HG02938 (cell line): ENCODE results near the gene RTP3.
"Not testable (repeated sequence)": the region's sequence is repeated elsewhere in the genome, so short reads cannot be mapped to it uniquely, and the experiment has no call there.

Experiments
- ATAC-seq: cut with Tn5 transposase; IDR thresholded peaks from one replicate; pipeline ENCODE4 v1.9.1; 2021; ENCODE audit warnings: mild to moderate bottlenecking, moderate library complexity; ENCODE audit not compliant: unreplicated experiment

RTP3 gene

GRCh38 chr3:46490338-46491084, 7.3 kb upstream of the RTP3 start:
- ATAC-seq = no peak

GRCh38 chr3:46491089-46492070, 6.4 kb upstream of the RTP3 start:
- ATAC-seq = no peak

GRCh38 chr3:46492890-46493547, 4.8 kb upstream of the RTP3 start:
- no peak for ATAC-seq

- ATAC-seq = not testable (repeated sequence)
Observed at GRCh38 chr3:46494491-46494890, 3.3 kb upstream of the RTP3 start.

GRCh38 chr3:46495901-46496456, 1.8 kb upstream of the RTP3 start:
- ATAC-seq = no peak

- ATAC-seq = no peak
Observed at GRCh38 chr3:46496746-46497555, 825 bp upstream of the RTP3 start.

- no peak for ATAC-seq
Observed at GRCh38 chr3:46498916-46499519, 1.2 kb downstream of the RTP3 start.

GRCh38 chr3:46500656-46501635, 3.2 kb downstream of the RTP3 start:
- ATAC-seq = no peak

- ATAC-seq = no peak
Observed at GRCh38 chr3:46501702-46502101, 3.9 kb downstream of the RTP3 start.

- no peak for ATAC-seq
Observed at GRCh38 chr3:46503200-46503874, 5.6 kb downstream of the RTP3 start.

GRCh38 chr3:46504789-46505188, 7.0 kb downstream of the RTP3 start:
- ATAC-seq = no peak

GRCh38 chr3:46505953-46506352, 8.2 kb downstream of the RTP3 start:
- ATAC-seq = no peak

GRCh38 chr3:46506526-46506925, 8.8 kb downstream of the RTP3 start:
- no peak for ATAC-seq

- ATAC-seq = no peak
Observed at GRCh38 chr3:46508850-46509591, 11.2 kb downstream of the RTP3 start.

GRCh38 chr3:46509661-46510187, 11.9 kb downstream of the RTP3 start:
- no peak for ATAC-seq

GRCh38 chr3:46512191-46512749, 14.5 kb downstream of the RTP3 start:
- no peak for ATAC-seq

GRCh38 chr3:46516521-46516920, 18.7 kb downstream of the RTP3 start:
- no peak for ATAC-seq
